ENCODE data around the gene METTL25B. TPM values are rescaled to one million over a fixed set of nuclear protein-coding genes. Genes with fewer than 3 reads are reported as not detected.

Gene METTL25B
- polyA plus RNA-seq, 1 donor from 2014 or later = 13.1 TPM

DNA sequence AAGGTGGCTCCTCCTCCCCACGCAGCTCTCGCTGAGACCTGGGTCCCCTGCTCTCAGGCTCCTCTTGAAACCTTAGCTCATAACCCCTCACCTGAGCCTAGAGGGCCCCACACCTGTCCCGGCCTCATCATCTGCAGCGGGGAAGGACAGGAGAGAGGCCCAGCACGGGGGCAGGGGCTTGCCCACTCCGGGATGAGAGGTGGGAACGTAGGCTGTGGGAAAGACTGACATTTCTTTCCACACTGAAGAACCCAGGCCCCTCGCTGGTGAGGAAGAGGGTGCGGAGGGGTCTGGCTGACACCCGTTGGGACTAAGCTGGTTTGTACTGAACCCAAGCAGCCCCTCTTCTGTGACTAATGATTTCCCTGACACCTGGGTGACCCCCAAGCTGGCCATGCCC lies 37.1 kb upstream of the METTL25B start:
- Histone ChIP-seq H2AFZ (ENCODE audit: low read depth, low read length) (no peak overlapping the region), H3K9ac (ENCODE audit: low read length) (no peak overlapping the region), H3K9me3 (ENCODE audit: low read length) (no peaks in the 10 kb centered on the region), H3K27me3 (ENCODE audit: insufficient read depth, low read depth, low read length) (no peaks in the 10 kb centered on the region), H3K4me2 (ENCODE audit: low read length) (no peak overlapping the region), H3K36me3 (ENCODE audit: insufficient read depth, low read length) (no peaks in the 10 kb centered on the region), H3F3A (ENCODE audit: insufficient read depth, low read length, poor library complexity, severe bottlenecking) (no peaks in the 10 kb centered on the region), H3K4me3 (ENCODE audit: low read length) (no peak overlapping the region), H3K9me2 (ENCODE audit: insufficient read depth, low read length) (no peaks in the 10 kb centered on the region), H3K79me2 (replicated peaks; ENCODE audit: insufficient read depth, low read length) (no peaks in the 10 kb centered on the region), H4K20me1 (ENCODE audit: insufficient read depth) (no peaks in the 10 kb centered on the region), H3K27ac (ENCODE audit: low read length) (no peak overlapping the region)
- TF ChIP-seq MXI1 (conservative IDR thresholded peaks at IDR 0.05; ENCODE audit: poor library complexity, severe bottlenecking) = no peak
- TF ChIP-seq RAD21 (conservative IDR thresholded peaks at IDR 0.05) = no peak
- no peak for TF ChIP-seq CTCF (IDR thresholded peaks at IDR 0.05; ENCODE audit: poor library complexity, severe bottlenecking)
- no peak for TF ChIP-seq POLR2AphosphoS5 (IDR thresholded peaks at IDR 0.05)
- TF ChIP-seq EZH2 (IDR thresholded peaks at IDR 0.05; ENCODE audit: borderline replicate concordance, insufficient read depth, low read length, poor library complexity, severe bottlenecking) = no peak
- no peak for TF ChIP-seq REST (IDR thresholded peaks at IDR 0.05; ENCODE audit: borderline replicate concordance)
- TF ChIP-seq EP300 (conservative IDR thresholded peaks at IDR 0.05; ENCODE audit: poor library complexity, severe bottlenecking) = no peak
- no peak for TF ChIP-seq SMC3 (conservative IDR thresholded peaks at IDR 0.05; ENCODE audit: poor library complexity)
- TF ChIP-seq TAF1 (IDR thresholded peaks at IDR 0.05; ENCODE audit: low read depth) = no peak

GRCh38 chr1:156691665-156692440 lies 36.4 kb upstream of the METTL25B start:
- Histone ChIP-seq H2AFZ (ENCODE audit: low read depth, low read length) (no peak overlapping the region), H3K36me3 (ENCODE audit: insufficient read depth, low read length) (no peaks in the 10 kb centered on the region), H3K27ac (ENCODE audit: low read length) (no peak overlapping the region), H3K9me2 (ENCODE audit: insufficient read depth, low read length) (no peaks in the 10 kb centered on the region), H3K4me2 (ENCODE audit: low read length) (no peak overlapping the region), H3K9me3 (ENCODE audit: low read length) (no peaks in the 10 kb centered on the region), H3F3A (ENCODE audit: insufficient read depth, low read length, poor library complexity, severe bottlenecking) (no peaks in the 10 kb centered on the region), H4K20me1 (ENCODE audit: insufficient read depth) (no peaks in the 10 kb centered on the region), H3K4me3 (ENCODE audit: low read length) (no peak overlapping the region), H3K27me3 (ENCODE audit: insufficient read depth, low read depth, low read length) (no peaks in the 10 kb centered on the region), H3K9ac (ENCODE audit: low read length) (no peak overlapping the region), H3K79me2 (replicated peaks; ENCODE audit: insufficient read depth, low read length) (no peaks in the 10 kb centered on the region)
- TF ChIP-seq CTCF (IDR thresholded peaks at IDR 0.05; ENCODE audit: poor library complexity, severe bottlenecking) = no peak
- TF ChIP-seq RAD21 (conservative IDR thresholded peaks at IDR 0.05) = no peak
- TF ChIP-seq REST (IDR thresholded peaks at IDR 0.05; ENCODE audit: borderline replicate concordance) = no peak
- no peak for TF ChIP-seq EP300 (conservative IDR thresholded peaks at IDR 0.05; ENCODE audit: poor library complexity, severe bottlenecking)
- no peak for TF ChIP-seq POLR2AphosphoS5 (IDR thresholded peaks at IDR 0.05)
- TF ChIP-seq MXI1 (conservative IDR thresholded peaks at IDR 0.05; ENCODE audit: poor library complexity, severe bottlenecking) = no peak
